Smooth muscle cell (in vitro differentiated cells): ENCODE results near the gene MACROD2. TPM values are rescaled to one million over a fixed set of nuclear protein-coding genes. Genes with fewer than 3 reads are reported as not detected.
"Not testable (repeated sequence)": the region's sequence is repeated elsewhere in the genome, so short reads cannot be mapped to it uniquely, and the experiment has no call there.

Experiments used
- DNase-seq: peaks from one replicate; lab custom pipeline; 2025; ENCODE audit not compliant: unreplicated experiment; lab: John Stamatoyannopoulos, UW
- H2AFZ ChIP-seq: fragments of 200-600 bp; sonication (generic); 2 replicates; pipeline ENCODE4 v1.6.0; 2016; ENCODE audit warnings: antibody characterized with exemption, low read depth, mild to moderate bottlenecking
- H3F3A ChIP-seq: fragments of 200-600 bp; sonication (generic); 2 replicates; pipeline ENCODE4 v1.6.0; 2017; ENCODE audit warnings: antibody characterized with exemption, low read depth
- H3K27ac ChIP-seq: fragments of 200-600 bp; sonication (generic); 2 replicates; pipeline ENCODE4 v1.5.1; 2016; ENCODE audit warnings: low read depth, mild to moderate bottlenecking
- H3K27me3 ChIP-seq: fragments of 200-600 bp; sonication (generic); 2 replicates; pipeline ENCODE4 v1.6.1; 2016; ENCODE audit warnings: low read depth, mild to moderate bottlenecking
- H3K36me3 ChIP-seq: fragments of 200-600 bp; sonication (generic); 2 replicates; pipeline ENCODE4 v1.5.1; 2016; ENCODE audit warnings: low read depth
- H3K4me1 ChIP-seq: fragments of 200-600 bp; sonication (generic); 2 replicates; pipeline ENCODE4 v1.5.1; 2016; ENCODE audit warnings: low read depth
- H3K4me2 ChIP-seq: fragments of 200-600 bp; sonication (generic); 2 replicates; pipeline ENCODE4 v1.6.0; 2016; ENCODE audit warnings: mild to moderate bottlenecking
- H3K4me3 ChIP-seq: fragments of 200-600 bp; sonication (generic); 2 replicates; pipeline ENCODE4 v1.5.1; 2016; ENCODE audit warnings: mild to moderate bottlenecking
- H3K79me2 ChIP-seq: fragments of 200-600 bp; sonication (generic); 2 replicates; pipeline ENCODE4 v1.6.0; 2016; ENCODE audit warnings: low read depth, mild to moderate bottlenecking
- H3K9ac ChIP-seq: fragments of 200-600 bp; sonication (generic); 2 replicates; pipeline ENCODE4 v1.6.0; 2016; ENCODE audit warnings: low read depth
- H3K9me3 ChIP-seq: fragments of 200-600 bp; sonication (generic); replicated peaks from 2 replicates; pipeline ENCODE4 v1.5.1; 2016; ENCODE audit warnings: low read depth
- H4K20me1 ChIP-seq: fragments of 200-600 bp; sonication (generic); 2 replicates; pipeline ENCODE4 v1.6.0; 2016; ENCODE audit warnings: low read depth
- CTCF ChIP-seq: fragments of 200-600 bp; sonication (generic); IDR thresholded peaks from 2 replicates; pipeline ENCODE4 v1.5.1; 2017; ENCODE audit warnings: borderline replicate concordance, mild to moderate bottlenecking, antibody characterized with exemption; ENCODE audit not compliant: insufficient read depth, poor library complexity, severe bottlenecking
- WGBS: methylation state at CpG from one replicate; pipeline ENCODE4 v1.1.7; 2016; ENCODE audit warnings: low lambda C conversion rate; 5-methylcytosine and 5-hydroxymethylcytosine counted together
- polyA plus RNA-seq: library from polyadenylated mRNA; unstranded; fragments of >200 nt; fragmentation: Nextera tagmentation; extraction: Ambion mirVana; gene quantifications from 2 replicates; pipeline ENCODE4 v1.2.1, GENCODE V29; 2016
- total RNA-seq: library from RNA; depleted of rRNA; stranded (reverse); fragments of >200 nt; gene quantifications from 2 replicates; pipeline ENCODE4 v1.2.3, GENCODE V29; 2014

Gene MACROD2
- total and polyA plus RNA-seq, 2 experiments from 2014 or later: 0.04 to 0.32 TPM

GRCh38 chr20:15520930-15521524 lies 1525.7 kb downstream of the MACROD2 start:
- Histone ChIP-seq H3F3A (no peaks in the 10 kb centered on the region), H3K79me2 (no peaks in the 10 kb centered on the region), H3K27me3 (no peaks in the 10 kb centered on the region), H3K27ac (no peak overlapping the region), H4K20me1 (no peaks in the 10 kb centered on the region), H2AFZ (peak overlapping the region; percentile 38), H3K4me1 (no peaks in the 10 kb centered on the region), H3K4me3 (no peak overlapping the region), H3K9ac (no peak overlapping the region), H3K4me2 (no peak overlapping the region), H3K36me3 (no peaks in the 10 kb centered on the region), H3K9me3 (no peaks in the 10 kb centered on the region)
- 78% methylated on average over 6 of the region's 6 CpGs for WGBS
- no peak for TF ChIP-seq CTCF
- no peak for DNase-seq

- Histone ChIP-seq H3F3A (no peaks in the 10 kb centered on the region), H3K4me2 (no peak overlapping the region), H3K27me3 (no peaks in the 10 kb centered on the region), H3K9ac (no peak overlapping the region), H3K27ac (no peak overlapping the region), H3K79me2 (no peaks in the 10 kb centered on the region), H3K4me3 (no peak overlapping the region), H3K4me1 (no peaks in the 10 kb centered on the region), H4K20me1 (no peaks in the 10 kb centered on the region), H3K36me3 (no peaks in the 10 kb centered on the region), H2AFZ (no peak overlapping the region), H3K9me3 (no peaks in the 10 kb centered on the region)
- no peak for TF ChIP-seq CTCF
- 27% methylated on average over 3 of the region's 3 CpGs for WGBS
- no peak for DNase-seq
Observed at GRCh38 chr20:15523400-15523799, 1528.1 kb downstream of the MACROD2 start.

GRCh38 chr20:15528391-15529111 lies 1533.2 kb downstream of the MACROD2 start:
- DNase-seq: no peak
- H3K27ac ChIP-seq: peak overlapping the region; percentile 49
- no peaks in the 10 kb centered on the region for H3K4me1 ChIP-seq
- peak overlapping the region; percentile 38 for H3K4me2 ChIP-seq
- 32% methylated on average over 4 of the region's 4 CpGs for WGBS
- no peaks in the 10 kb centered on the region for H3K79me2 ChIP-seq
- H3F3A ChIP-seq: no peaks in the 10 kb centered on the region
- H3K36me3 ChIP-seq: no peaks in the 10 kb centered on the region
- no peaks in the 10 kb centered on the region for H4K20me1 ChIP-seq
- no peak overlapping the region for H2AFZ ChIP-seq
- no peaks in the 10 kb centered on the region for H3K27me3 ChIP-seq
- no peak for TF ChIP-seq CTCF
- H3K9ac ChIP-seq: no peak overlapping the region
- no peaks in the 10 kb centered on the region for H3K9me3 ChIP-seq
- H3K4me3 ChIP-seq: no peak overlapping the region

GRCh38 chr20:15535863-15536262 lies 1540.5 kb downstream of the MACROD2 start:
- 96% methylated on average over 3 of the region's 3 CpGs for WGBS
- H3K27me3 ChIP-seq: no peaks in the 10 kb centered on the region
- no peak overlapping the region for H3K4me3 ChIP-seq
- H3K79me2 ChIP-seq: no peaks in the 10 kb centered on the region
- no peaks in the 10 kb centered on the region for H3K4me1 ChIP-seq
- H3K9me3 ChIP-seq: no peaks in the 10 kb centered on the region
- TF ChIP-seq CTCF: no peak
- no peak overlapping the region for H3K9ac ChIP-seq
- no peaks in the 10 kb centered on the region for H3F3A ChIP-seq
- no peaks in the 10 kb centered on the region for H4K20me1 ChIP-seq
- no peak overlapping the region for H3K4me2 ChIP-seq
- no peak for DNase-seq
- H3K36me3 ChIP-seq: no peaks in the 10 kb centered on the region
- H3K27ac ChIP-seq: no peak overlapping the region
- no peak overlapping the region for H2AFZ ChIP-seq

- H2AFZ ChIP-seq, H3K9me3 ChIP-seq, H4K20me1 ChIP-seq, H3K27me3 ChIP-seq, H3K9ac ChIP-seq, H3K4me3 ChIP-seq, DNase-seq, H3K4me1 ChIP-seq, H3K36me3 ChIP-seq, H3K79me2 ChIP-seq, H3K4me2 ChIP-seq, H3F3A ChIP-seq, H3K27ac ChIP-seq: not testable (repeated sequence)
- WGBS: 100% methylated on average over 1 of the region's 1 CpG
Observed at GRCh38 chr20:15537200-15537599, 1541.9 kb downstream of the MACROD2 start.
